ENCODE measurements around the gene PHF2.

PHF2 gene

GRCh38 chr9:93536874-93537273 lies 39.5 kb upstream of the PHF2 start:
- no peak for DNase-seq (ENCODE audit: extremely low read depth, insufficient read length)
- no peak overlapping the region for H3K4me3 ChIP-seq (replicated peaks; ENCODE audit: low read depth, low read length)
- no peak for TF ChIP-seq CTCF (IDR thresholded peaks at IDR 0.05; ENCODE audit: insufficient read depth, low read length, poor library complexity, severe bottlenecking)
- H3K36me3 ChIP-seq (ENCODE audit: control insufficient read depth, insufficient read depth, low read length) = peaks cover 15% of the 10 kb centered on the region
- no peaks in the 10 kb centered on the region for H3K27me3 ChIP-seq (replicated peaks; ENCODE audit: control insufficient read depth, insufficient read depth, low read length)

DNA sequence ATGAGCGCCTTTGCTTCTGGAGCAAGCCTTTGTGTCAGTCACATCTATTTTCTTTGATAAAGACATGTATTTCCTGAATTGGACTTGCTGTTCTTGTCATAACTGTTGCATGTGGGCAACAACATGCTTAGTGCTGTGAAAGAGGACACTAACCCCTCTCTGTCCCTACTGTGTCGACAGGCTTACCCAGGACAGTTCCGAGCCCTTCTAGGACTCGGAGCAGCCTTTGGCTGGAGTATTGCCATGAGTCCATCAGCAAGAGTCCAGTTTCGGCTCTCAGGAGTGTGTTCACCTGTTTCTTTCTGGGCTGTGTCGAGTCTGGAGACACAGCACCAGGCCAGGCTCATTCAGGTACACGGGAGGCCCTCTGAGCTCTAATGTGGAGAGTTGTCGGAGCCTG lies 36.1 kb upstream of the PHF2 start:
- no peak for TF ChIP-seq CTCF (IDR thresholded peaks at IDR 0.05; ENCODE audit: insufficient read depth, low read length, poor library complexity, severe bottlenecking)
- DNase-seq (ENCODE audit: extremely low read depth, insufficient read length) = no peak
- peaks cover 19% of the 10 kb centered on the region for H3K36me3 ChIP-seq (ENCODE audit: control insufficient read depth, insufficient read depth, low read length)
- H3K4me3 ChIP-seq (replicated peaks; ENCODE audit: low read depth, low read length) = no peak overlapping the region
- no peaks in the 10 kb centered on the region for H3K27me3 ChIP-seq (replicated peaks; ENCODE audit: control insufficient read depth, insufficient read depth, low read length)

DNA sequence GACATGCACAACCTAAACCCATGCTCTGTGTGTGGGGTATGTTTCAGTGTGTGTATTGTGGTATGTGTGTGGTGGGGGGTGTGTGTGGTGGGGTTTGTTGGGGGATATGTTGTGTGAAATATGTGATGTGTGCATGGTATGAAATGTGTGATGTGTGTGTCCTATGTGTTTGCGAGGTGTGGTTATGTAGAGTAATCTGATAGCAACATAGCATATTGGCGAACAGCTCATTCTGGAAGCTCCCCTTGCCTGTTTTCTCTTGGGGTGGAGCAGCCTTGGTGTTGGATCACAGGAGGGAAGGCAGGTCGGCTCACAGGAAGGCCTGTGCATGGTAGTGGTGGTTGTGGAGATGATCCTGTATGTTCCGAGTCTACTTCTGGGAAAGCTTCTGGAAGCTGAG lies 35.4 kb upstream of the PHF2 start:
- H3K27me3 ChIP-seq (replicated peaks; ENCODE audit: control insufficient read depth, insufficient read depth, low read length) = no peaks in the 10 kb centered on the region
- H3K36me3 ChIP-seq (ENCODE audit: control insufficient read depth, insufficient read depth, low read length) = peaks cover 20% of the 10 kb centered on the region
- no peak for TF ChIP-seq CTCF (IDR thresholded peaks at IDR 0.05; ENCODE audit: insufficient read depth, low read length, poor library complexity, severe bottlenecking)
- no peak overlapping the region for H3K4me3 ChIP-seq (replicated peaks; ENCODE audit: low read depth, low read length)
- DNase-seq (ENCODE audit: extremely low read depth, insufficient read length) = no peak

- no peak for DNase-seq (ENCODE audit: extremely low read depth, insufficient read length)
- TF ChIP-seq CTCF (IDR thresholded peaks at IDR 0.05; ENCODE audit: insufficient read depth, low read length, poor library complexity, severe bottlenecking) = no peak
- H3K27me3 ChIP-seq (replicated peaks; ENCODE audit: control insufficient read depth, insufficient read depth, low read length) = no peaks in the 10 kb centered on the region
- peaks cover 25% of the 10 kb centered on the region for H3K36me3 ChIP-seq (ENCODE audit: control insufficient read depth, insufficient read depth, low read length)
- H3K4me3 ChIP-seq (replicated peaks; ENCODE audit: low read depth, low read length) = no peak overlapping the region
These were observed 34.6 kb upstream of the PHF2 start for GRCh38 chr9:93541581-93542349.

- Histone ChIP-seq H3K36me3 (ENCODE audit: control insufficient read depth, insufficient read depth, low read length) (peaks cover 27% of the 10 kb centered on the region), H3K27me3 (replicated peaks; ENCODE audit: control insufficient read depth, insufficient read depth, low read length) (no peaks in the 10 kb centered on the region), H3K4me3 (replicated peaks; ENCODE audit: low read depth, low read length) (no peak overlapping the region)
- TF ChIP-seq CTCF (IDR thresholded peaks at IDR 0.05; ENCODE audit: insufficient read depth, low read length, poor library complexity, severe bottlenecking) = no peak
- DNase-seq (ENCODE audit: extremely low read depth, insufficient read length) = no peak
These were observed 33.3 kb upstream of the PHF2 start for GRCh38 chr9:93543117-93543516.

DNA sequence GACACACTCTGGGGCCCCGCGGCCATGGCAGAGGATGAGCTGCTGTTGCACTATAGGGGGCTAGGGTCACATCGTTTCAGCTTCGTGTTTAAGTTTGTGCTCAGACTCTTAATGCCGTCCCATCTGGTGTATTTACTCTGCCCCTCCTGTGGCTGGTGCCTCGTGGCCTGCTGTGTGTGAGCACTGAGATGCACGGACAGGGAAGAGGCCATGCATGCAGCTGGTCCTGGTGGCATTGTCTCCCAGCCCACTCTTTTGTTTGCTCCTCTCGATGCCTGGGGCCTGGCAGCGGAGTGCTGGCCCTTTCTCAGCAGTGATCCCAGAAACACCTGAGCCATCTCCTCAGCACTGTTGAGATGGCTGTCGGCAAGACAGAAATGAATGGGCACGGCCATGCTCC lies 30.0 kb upstream of the PHF2 start:
- DNase-seq (ENCODE audit: extremely low read depth, insufficient read length) = no peak
- TF ChIP-seq CTCF (IDR thresholded peaks at IDR 0.05; ENCODE audit: insufficient read depth, low read length, poor library complexity, severe bottlenecking) = no peak
- Histone ChIP-seq H3K27me3 (replicated peaks; ENCODE audit: control insufficient read depth, insufficient read depth, low read length) (no peaks in the 10 kb centered on the region), H3K4me3 (replicated peaks; ENCODE audit: low read depth, low read length) (no peak overlapping the region), H3K36me3 (ENCODE audit: control insufficient read depth, insufficient read depth, low read length) (peaks cover 25% of the 10 kb centered on the region)
